ENCODE data around the gene GRHL1. TPM values are rescaled to one million over a fixed set of nuclear protein-coding genes. Genes with fewer than 3 reads are reported as not detected.

GRHL1 gene
- total RNA-seq, 1 donor = 0.36 TPM

DNA sequence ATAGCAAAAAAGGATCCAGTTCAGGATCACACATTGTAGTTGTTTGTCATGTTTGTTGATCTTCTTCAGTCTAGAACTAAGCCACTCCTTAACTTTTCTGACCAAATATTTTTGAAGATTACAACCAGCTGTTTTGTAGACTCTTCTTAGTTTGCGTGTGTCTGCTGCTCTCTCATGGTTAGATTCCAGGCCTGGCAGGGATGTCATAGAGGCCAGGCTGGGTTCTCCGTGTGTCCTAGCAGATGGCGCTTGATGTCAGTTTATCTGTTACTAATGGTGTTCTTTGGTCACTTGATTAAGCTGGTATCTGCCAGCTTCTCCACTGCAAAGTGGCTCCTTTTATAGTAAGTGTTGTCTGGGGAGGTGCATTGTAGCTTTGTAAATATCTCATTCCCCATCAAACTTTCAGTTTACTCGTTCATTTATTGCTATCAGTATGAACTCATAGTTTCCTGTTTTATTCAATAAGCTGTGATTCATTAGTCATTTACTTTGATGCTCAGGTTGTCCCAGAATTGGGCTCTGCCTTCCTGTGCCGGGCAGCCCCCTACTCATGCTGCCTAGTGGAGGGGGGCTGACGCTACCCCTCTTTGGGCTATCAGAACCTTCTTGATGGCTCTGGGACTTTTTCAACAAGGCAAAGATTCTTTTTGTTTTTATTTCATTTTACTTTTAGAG is 42.1 kb downstream of the GRHL1 start:
- Histone ChIP-seq H4K20me1 (ENCODE audit: insufficient read depth, low read length) (no peaks in the 10 kb centered on the region), H3K4me3 (ENCODE audit: insufficient read depth, low read length) (no peak overlapping the region), H3K36me3 (ENCODE audit: insufficient read depth, low read length) (no peaks in the 10 kb centered on the region), H3K27ac (ENCODE audit: low read depth, low read length) (no peak overlapping the region), H3K9me3 (ENCODE audit: low read depth, low read length) (no peaks in the 10 kb centered on the region), H3K79me2 (ENCODE audit: insufficient read depth, low read length) (no peaks in the 10 kb centered on the region), H3K4me1 (ENCODE audit: insufficient read depth, low read length) (peaks cover 27% of the 10 kb centered on the region), H2AFZ (ENCODE audit: low read length) (no peak overlapping the region), H3K4me2 (ENCODE audit: insufficient read depth, low read length) (no peak overlapping the region), H3K27me3 (ENCODE audit: insufficient read depth, low read length) (no peaks in the 10 kb centered on the region)
- DNase-seq (ENCODE audit: insufficient read length, low spot score, missing footprints) = no peak
- TF ChIP-seq, protein P1, sequence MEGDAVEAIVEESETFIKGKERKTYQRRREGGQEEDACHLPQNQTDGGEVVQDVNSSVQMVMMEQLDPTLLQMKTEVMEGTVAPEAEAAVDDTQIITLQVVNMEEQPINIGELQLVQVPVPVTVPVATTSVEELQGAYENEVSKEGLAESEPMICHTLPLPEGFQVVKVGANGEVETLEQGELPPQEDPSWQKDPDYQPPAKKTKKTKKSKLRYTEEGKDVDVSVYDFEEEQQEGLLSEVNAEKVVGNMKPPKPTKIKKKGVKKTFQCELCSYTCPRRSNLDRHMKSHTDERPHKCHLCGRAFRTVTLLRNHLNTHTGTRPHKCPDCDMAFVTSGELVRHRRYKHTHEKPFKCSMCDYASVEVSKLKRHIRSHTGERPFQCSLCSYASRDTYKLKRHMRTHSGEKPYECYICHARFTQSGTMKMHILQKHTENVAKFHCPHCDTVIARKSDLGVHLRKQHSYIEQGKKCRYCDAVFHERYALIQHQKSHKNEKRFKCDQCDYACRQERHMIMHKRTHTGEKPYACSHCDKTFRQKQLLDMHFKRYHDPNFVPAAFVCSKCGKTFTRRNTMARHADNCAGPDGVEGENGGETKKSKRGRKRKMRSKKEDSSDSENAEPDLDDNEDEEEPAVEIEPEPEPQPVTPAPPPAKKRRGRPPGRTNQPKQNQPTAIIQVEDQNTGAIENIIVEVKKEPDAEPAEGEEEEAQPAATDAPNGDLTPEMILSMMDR (IDR thresholded peaks at IDR 0.05; ENCODE audit: extremely low read depth, low read depth, low read length) = no peak

DNA sequence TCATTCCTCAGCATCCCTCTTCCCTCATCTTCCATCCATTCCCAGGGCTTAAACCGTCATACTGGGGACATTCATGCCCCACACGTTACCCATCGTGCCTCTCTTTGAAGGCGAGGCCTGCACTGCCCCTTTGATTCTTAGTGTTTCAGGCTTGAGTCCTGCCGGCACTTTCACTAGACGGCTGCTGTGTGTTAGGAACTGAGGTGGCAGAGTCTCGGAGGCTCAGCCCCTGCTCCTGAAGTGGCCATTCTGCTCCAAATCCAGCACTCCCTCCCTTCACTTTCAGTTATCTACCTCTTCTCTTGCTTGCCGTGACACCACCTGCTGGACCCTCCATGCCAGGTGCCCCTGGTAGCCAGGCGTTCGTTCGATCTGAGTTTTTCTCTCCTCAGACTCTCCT is 43.0 kb downstream of the GRHL1 start:
- Histone ChIP-seq H3K9me3 (ENCODE audit: low read depth, low read length) (no peaks in the 10 kb centered on the region), H2AFZ (ENCODE audit: low read length) (no peak overlapping the region), H4K20me1 (ENCODE audit: insufficient read depth, low read length) (no peaks in the 10 kb centered on the region), H3K79me2 (ENCODE audit: insufficient read depth, low read length) (no peaks in the 10 kb centered on the region), H3K36me3 (ENCODE audit: insufficient read depth, low read length) (no peaks in the 10 kb centered on the region), H3K4me2 (ENCODE audit: insufficient read depth, low read length) (no peak overlapping the region), H3K27me3 (ENCODE audit: insufficient read depth, low read length) (no peaks in the 10 kb centered on the region), H3K27ac (ENCODE audit: low read depth, low read length) (no peak overlapping the region), H3K4me3 (ENCODE audit: insufficient read depth, low read length) (no peak overlapping the region), H3K4me1 (ENCODE audit: insufficient read depth, low read length) (peaks cover 27% of the 10 kb centered on the region)
- DNase-seq (ENCODE audit: insufficient read length, low spot score, missing footprints) = no peak
- TF ChIP-seq, protein P1 (IDR thresholded peaks at IDR 0.05; ENCODE audit: extremely low read depth, low read depth, low read length) = no peak

- Histone ChIP-seq H3K27me3 (ENCODE audit: insufficient read depth, low read length) (no peaks in the 10 kb centered on the region), H3K79me2 (ENCODE audit: insufficient read depth, low read length) (no peaks in the 10 kb centered on the region), H4K20me1 (ENCODE audit: insufficient read depth, low read length) (no peaks in the 10 kb centered on the region), H3K4me2 (ENCODE audit: insufficient read depth, low read length) (no peak overlapping the region), H3K27ac (ENCODE audit: low read depth, low read length) (no peak overlapping the region), H2AFZ (ENCODE audit: low read length) (no peak overlapping the region), H3K4me1 (ENCODE audit: insufficient read depth, low read length) (peaks cover 27% of the 10 kb centered on the region), H3K9me3 (ENCODE audit: low read depth, low read length) (no peaks in the 10 kb centered on the region), H3K36me3 (ENCODE audit: insufficient read depth, low read length) (no peaks in the 10 kb centered on the region), H3K4me3 (ENCODE audit: insufficient read depth, low read length) (no peak overlapping the region)
- DNase-seq (ENCODE audit: insufficient read length, low spot score, missing footprints) = no peak
- TF ChIP-seq, protein P1 (IDR thresholded peaks at IDR 0.05; ENCODE audit: extremely low read depth, low read depth, low read length) = no peak
Observed at GRCh38 chr2:9995059-9995458, 43.6 kb downstream of the GRHL1 start.

- no peak overlapping the region for H3K27ac ChIP-seq (ENCODE audit: low read depth, low read length)
- H4K20me1 ChIP-seq (ENCODE audit: insufficient read depth, low read length) = no peaks in the 10 kb centered on the region
- H2AFZ ChIP-seq (ENCODE audit: low read length) = no peak overlapping the region
- H3K36me3 ChIP-seq (ENCODE audit: insufficient read depth, low read length) = no peaks in the 10 kb centered on the region
- no peaks in the 10 kb centered on the region for H3K79me2 ChIP-seq (ENCODE audit: insufficient read depth, low read length)
- peaks cover 16% of the 10 kb centered on the region for H3K4me1 ChIP-seq (ENCODE audit: insufficient read depth, low read length)
- H3K4me2 ChIP-seq (ENCODE audit: insufficient read depth, low read length) = no peak overlapping the region
- H3K27me3 ChIP-seq (ENCODE audit: insufficient read depth, low read length) = no peaks in the 10 kb centered on the region
- H3K9me3 ChIP-seq (ENCODE audit: low read depth, low read length) = no peaks in the 10 kb centered on the region
- no peak overlapping the region for H3K4me3 ChIP-seq (ENCODE audit: insufficient read depth, low read length)
- DNase-seq (ENCODE audit: insufficient read length, low spot score, missing footprints) = no peak
- TF ChIP-seq, protein P1 (IDR thresholded peaks at IDR 0.05; ENCODE audit: extremely low read depth, low read depth, low read length) = no peak
Observed at GRCh38 chr2:9996321-9996720, 44.8 kb downstream of the GRHL1 start.

All from osteoblast (primary cell).